ENCODE data around the gene TEX9.
"Not testable (repeated sequence)": the region's sequence is repeated elsewhere in the genome, so short reads cannot be mapped to it uniquely, and the experiment has no call there.

The TEX9 gene

GRCh38 chr15:56365075-56365711, at the start of gene TEX9:
Gene TEX9 (plus strand): TSS chr15:56365426. CDS start chr15:56365451, 25 bp downstream.
- peak; percentile 45 to 62 for DNase-seq (ENCODE audit: low read depth in 2 of 2)

- not testable (repeated sequence) for DNase-seq (ENCODE audit: low read depth in 2 of 2)
These were observed 48.7 kb upstream of the TEX9 start for GRCh38 chr15:56316561-56316960.

GRCh38 chr15:56320316-56320715, 44.9 kb upstream of the TEX9 start:
- no peak for DNase-seq (ENCODE audit: low read depth in 2 of 2)

- no peak for DNase-seq (ENCODE audit: low read depth in 2 of 2)
These were observed 44.4 kb upstream of the TEX9 start for GRCh38 chr15:56320861-56321260.

- DNase-seq (ENCODE audit: low read depth in 2 of 2): no peak
These were observed 42.8 kb upstream of the TEX9 start for GRCh38 chr15:56322444-56322843.

GRCh38 chr15:56323435-56323834, 41.8 kb upstream of the TEX9 start:
- no peak for DNase-seq (ENCODE audit: low read depth in 2 of 2)

GRCh38 chr15:56325186-56325585, 40.0 kb upstream of the TEX9 start:
- DNase-seq (ENCODE audit: low read depth in 2 of 2): no peak

GRCh38 chr15:56327721-56328502, 37.3 kb upstream of the TEX9 start:
- no peak for DNase-seq (ENCODE audit: low read depth in 2 of 2)

- no peak for DNase-seq (ENCODE audit: low read depth in 2 of 2)
These were observed 28.0 kb upstream of the TEX9 start for GRCh38 chr15:56337084-56337725.

GRCh38 chr15:56339594-56339993, 25.6 kb upstream of the TEX9 start:
- DNase-seq (ENCODE audit: low read depth in 2 of 2): no peak

GRCh38 chr15:56341201-56341600, 24.0 kb upstream of the TEX9 start:
- no peak for DNase-seq (ENCODE audit: low read depth in 2 of 2)

GRCh38 chr15:56342653-56343052, 22.6 kb upstream of the TEX9 start:
- DNase-seq (ENCODE audit: low read depth in 2 of 2): no peak

GRCh38 chr15:56343879-56344278, 21.3 kb upstream of the TEX9 start:
- no peak for DNase-seq (ENCODE audit: low read depth in 2 of 2)

- no peak for DNase-seq (ENCODE audit: low read depth in 2 of 2)
These were observed 20.9 kb upstream of the TEX9 start for GRCh38 chr15:56344336-56344735.

GRCh38 chr15:56346414-56346813, 18.8 kb upstream of the TEX9 start:
- no peak for DNase-seq (ENCODE audit: low read depth in 2 of 2)

- no peak for DNase-seq (ENCODE audit: low read depth in 2 of 2)
These were observed 15.7 kb upstream of the TEX9 start for GRCh38 chr15:56349554-56349953.

GRCh38 chr15:56351353-56351752, 13.9 kb upstream of the TEX9 start:
- no peak for DNase-seq (ENCODE audit: low read depth in 2 of 2)

- no peak for DNase-seq (ENCODE audit: low read depth in 2 of 2)
These were observed 13.2 kb upstream of the TEX9 start for GRCh38 chr15:56351957-56352506.

- no peak for DNase-seq (ENCODE audit: low read depth in 2 of 2)
These were observed 12.1 kb upstream of the TEX9 start for GRCh38 chr15:56353119-56353518.

- DNase-seq (ENCODE audit: low read depth in 2 of 2): no peak
These were observed 11.5 kb upstream of the TEX9 start for GRCh38 chr15:56353740-56354139.

GRCh38 chr15:56356616-56357015, 8.6 kb upstream of the TEX9 start:
- no peak for DNase-seq (ENCODE audit: low read depth in 2 of 2)

- no peak for DNase-seq (ENCODE audit: low read depth in 2 of 2)
These were observed 6.6 kb upstream of the TEX9 start for GRCh38 chr15:56358604-56359003.

- no peak for DNase-seq (ENCODE audit: low read depth in 2 of 2)
These were observed 3.2 kb upstream of the TEX9 start for GRCh38 chr15:56361987-56362386.
